ENCODE data around the gene EEF1G.

GRCh38 chr11:62539238-62539925 lies 34.3 kb downstream of the EEF1G start:
- TF ChIP-seq, protein P1, sequence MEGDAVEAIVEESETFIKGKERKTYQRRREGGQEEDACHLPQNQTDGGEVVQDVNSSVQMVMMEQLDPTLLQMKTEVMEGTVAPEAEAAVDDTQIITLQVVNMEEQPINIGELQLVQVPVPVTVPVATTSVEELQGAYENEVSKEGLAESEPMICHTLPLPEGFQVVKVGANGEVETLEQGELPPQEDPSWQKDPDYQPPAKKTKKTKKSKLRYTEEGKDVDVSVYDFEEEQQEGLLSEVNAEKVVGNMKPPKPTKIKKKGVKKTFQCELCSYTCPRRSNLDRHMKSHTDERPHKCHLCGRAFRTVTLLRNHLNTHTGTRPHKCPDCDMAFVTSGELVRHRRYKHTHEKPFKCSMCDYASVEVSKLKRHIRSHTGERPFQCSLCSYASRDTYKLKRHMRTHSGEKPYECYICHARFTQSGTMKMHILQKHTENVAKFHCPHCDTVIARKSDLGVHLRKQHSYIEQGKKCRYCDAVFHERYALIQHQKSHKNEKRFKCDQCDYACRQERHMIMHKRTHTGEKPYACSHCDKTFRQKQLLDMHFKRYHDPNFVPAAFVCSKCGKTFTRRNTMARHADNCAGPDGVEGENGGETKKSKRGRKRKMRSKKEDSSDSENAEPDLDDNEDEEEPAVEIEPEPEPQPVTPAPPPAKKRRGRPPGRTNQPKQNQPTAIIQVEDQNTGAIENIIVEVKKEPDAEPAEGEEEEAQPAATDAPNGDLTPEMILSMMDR (IDR thresholded peaks at IDR 0.05): no peak
- TF ChIP-seq POLR2A (IDR thresholded peaks at IDR 0.05) (no peak), POLR2AphosphoS5 (IDR thresholded peaks at IDR 0.05) (no peak)
